Effector memory CD4-positive, alpha-beta T cell (primary cell): ENCODE results near the gene PDCD7.
"Not testable (repeated sequence)": the region's sequence is repeated elsewhere in the genome, so short reads cannot be mapped to it uniquely, and the experiment has no call there.

Experiments
- DNase-seq, 3 donors: peaks; one replicate each; pipeline ENCODE4 v3.0.0-alpha.2; 2020
- H3K27ac ChIP-seq: 2 replicates; pipeline ENCODE4 v1.7.0; 2013; ENCODE audit warnings: mild to moderate bottlenecking, low read length, moderate library complexity; ENCODE audit not compliant: insufficient read depth, poor library complexity, severe bottlenecking
- H3K27me3 ChIP-seq: replicated peaks from 2 replicates; pipeline ENCODE4 v1.7.0; 2013; ENCODE audit warnings: mild to moderate bottlenecking, low read length; ENCODE audit not compliant: insufficient read depth, control insufficient read depth, poor library complexity, severe bottlenecking
- H3K36me3 ChIP-seq: 2 replicates; pipeline ENCODE4 v1.7.0; 2013; ENCODE audit warnings: mild to moderate bottlenecking, low read length, moderate library complexity; ENCODE audit not compliant: control insufficient read depth, insufficient read depth
- H3K4me1 ChIP-seq: 2 replicates; pipeline ENCODE4 v1.7.0; 2013; ENCODE audit warnings: low read length, mild to moderate bottlenecking; ENCODE audit not compliant: control insufficient read depth, insufficient read depth, poor library complexity, severe bottlenecking
- H3K4me3 ChIP-seq: 2 replicates; pipeline ENCODE4 v1.7.0; 2013; ENCODE audit warnings: low read length, low read depth, mild to moderate bottlenecking; ENCODE audit not compliant: insufficient read depth, poor library complexity, severe bottlenecking
- H3K9me3 ChIP-seq: 2 replicates; pipeline ENCODE4 v1.7.0; 2013; ENCODE audit warnings: mild to moderate bottlenecking, low read length, moderate library complexity; ENCODE audit not compliant: control insufficient read depth

Gene PDCD7

GRCh38 chr15:65094294-65094995, 39.2 kb downstream of the PDCD7 start:
- no peak overlapping the region for H3K4me3 ChIP-seq
- no peaks in the 10 kb centered on the region for H3K4me1 ChIP-seq
- H3K36me3 ChIP-seq: peaks cover 17% of the 10 kb centered on the region
- no peaks in the 10 kb centered on the region for H3K9me3 ChIP-seq
- H3K27ac ChIP-seq: no peak overlapping the region
- no peaks in the 10 kb centered on the region for H3K27me3 ChIP-seq
- DNase-seq: no peak

GRCh38 chr15:65093793-65094170, 39.8 kb downstream of the PDCD7 start:
- H3K36me3 ChIP-seq, H3K4me1 ChIP-seq, DNase-seq, H3K9me3 ChIP-seq, H3K27ac ChIP-seq, H3K4me3 ChIP-seq, H3K27me3 ChIP-seq: not testable (repeated sequence)

GRCh38 chr15:65092911-65093792, 40.5 kb downstream of the PDCD7 start:
- Histone ChIP-seq H3K27me3 (no peaks in the 10 kb centered on the region), H3K36me3 (peaks cover 4% of the 10 kb centered on the region), H3K4me1 (no peaks in the 10 kb centered on the region), H3K9me3 (no peaks in the 10 kb centered on the region), H3K27ac (no peak overlapping the region), H3K4me3 (no peak overlapping the region)
- DNase-seq: no peak

GRCh38 chr15:65091946-65092770, 41.5 kb downstream of the PDCD7 start:
- Histone ChIP-seq H3K27ac (no peak overlapping the region), H3K4me3 (no peak overlapping the region), H3K4me1 (no peaks in the 10 kb centered on the region), H3K9me3 (no peaks in the 10 kb centered on the region), H3K36me3 (no peaks in the 10 kb centered on the region), H3K27me3 (no peaks in the 10 kb centered on the region)
- no peak for DNase-seq

- no peaks in the 10 kb centered on the region for H3K36me3 ChIP-seq
- DNase-seq: no peak
- H3K9me3 ChIP-seq: no peaks in the 10 kb centered on the region
- H3K4me3 ChIP-seq: no peak overlapping the region
- no peak overlapping the region for H3K27ac ChIP-seq
- no peaks in the 10 kb centered on the region for H3K4me1 ChIP-seq
- H3K27me3 ChIP-seq: no peaks in the 10 kb centered on the region
Measured at GRCh38 chr15:65089206-65089824, 44.3 kb downstream of the PDCD7 start.

- no peak overlapping the region for H3K27ac ChIP-seq
- DNase-seq: no peak
- H3K36me3 ChIP-seq: no peaks in the 10 kb centered on the region
- no peaks in the 10 kb centered on the region for H3K27me3 ChIP-seq
- no peak overlapping the region for H3K4me3 ChIP-seq
- no peaks in the 10 kb centered on the region for H3K4me1 ChIP-seq
- H3K9me3 ChIP-seq: no peaks in the 10 kb centered on the region
Measured at GRCh38 chr15:65088643-65089021, 45.0 kb downstream of the PDCD7 start.

GRCh38 chr15:65087873-65088642, 45.5 kb downstream of the PDCD7 start:
- Histone ChIP-seq H3K4me3 (no peak overlapping the region), H3K4me1 (no peaks in the 10 kb centered on the region), H3K27me3 (no peaks in the 10 kb centered on the region), H3K36me3 (no peaks in the 10 kb centered on the region), H3K9me3 (no peaks in the 10 kb centered on the region), H3K27ac (no peak overlapping the region)
- no peak for DNase-seq

- H3K27ac ChIP-seq: no peak overlapping the region
- H3K4me3 ChIP-seq: no peak overlapping the region
- no peak for DNase-seq
- H3K4me1 ChIP-seq: peaks cover 2% of the 10 kb centered on the region
- peaks cover under 1% of the 10 kb centered on the region for H3K27me3 ChIP-seq
- no peaks in the 10 kb centered on the region for H3K9me3 ChIP-seq
- H3K36me3 ChIP-seq: no peaks in the 10 kb centered on the region
Measured at GRCh38 chr15:65087411-65087810, 46.2 kb downstream of the PDCD7 start.

- no peak overlapping the region for H3K27ac ChIP-seq
- peaks cover 5% of the 10 kb centered on the region for H3K27me3 ChIP-seq
- no peak overlapping the region for H3K4me3 ChIP-seq
- no peak for DNase-seq
- peaks cover 7% of the 10 kb centered on the region for H3K4me1 ChIP-seq
- H3K9me3 ChIP-seq: no peaks in the 10 kb centered on the region
- H3K36me3 ChIP-seq: no peaks in the 10 kb centered on the region
Measured at GRCh38 chr15:65086680-65087111, 46.9 kb downstream of the PDCD7 start.
